HG03457 (cell line): Measurements from ENCODE around the gene GDPD5.
A peak's percentile ranks its signal among the peaks of the same experiment; 100 is the strongest.

ENCODE experiments used
- ATAC-seq: cut with Tn5 transposase; IDR thresholded peaks from one replicate; pipeline ENCODE4 v1.9.1; 2021; ENCODE audit warnings: moderate number of reproducible peaks; ENCODE audit not compliant: unreplicated experiment

Gene GDPD5

GRCh38 chr11:75525433-75526191, at the start of gene GDPD5:
GDPD5 (minus strand) TSS chr11:75525941; CDS start chr11:75477735, 48,206 bp downstream.
- ATAC-seq: peak; percentile 43

GRCh38 chr11:75574698-75575602, 49.2 kb upstream of the GDPD5 start:
- no peak for ATAC-seq

DNA sequence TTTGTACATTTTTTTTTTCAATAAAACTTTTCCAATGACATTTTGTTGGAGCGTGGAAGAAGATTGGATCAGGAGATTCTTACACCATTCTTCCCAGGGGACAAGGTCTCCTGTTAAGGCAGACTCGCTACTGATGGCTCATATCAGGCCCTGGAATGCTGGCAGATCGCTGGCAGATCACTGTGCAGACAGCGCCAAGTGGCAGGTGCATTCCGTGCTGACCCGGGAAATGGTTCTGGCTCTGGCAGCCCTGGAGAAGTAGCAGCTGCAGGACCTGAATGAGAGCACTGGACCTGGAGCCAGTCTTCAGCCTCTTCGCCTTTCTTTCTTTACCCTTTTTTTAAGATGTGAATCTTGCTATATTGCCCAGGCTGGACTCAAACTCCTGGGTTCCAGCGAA, 47.0 kb upstream of the GDPD5 start:
- no peak for ATAC-seq

DNA sequence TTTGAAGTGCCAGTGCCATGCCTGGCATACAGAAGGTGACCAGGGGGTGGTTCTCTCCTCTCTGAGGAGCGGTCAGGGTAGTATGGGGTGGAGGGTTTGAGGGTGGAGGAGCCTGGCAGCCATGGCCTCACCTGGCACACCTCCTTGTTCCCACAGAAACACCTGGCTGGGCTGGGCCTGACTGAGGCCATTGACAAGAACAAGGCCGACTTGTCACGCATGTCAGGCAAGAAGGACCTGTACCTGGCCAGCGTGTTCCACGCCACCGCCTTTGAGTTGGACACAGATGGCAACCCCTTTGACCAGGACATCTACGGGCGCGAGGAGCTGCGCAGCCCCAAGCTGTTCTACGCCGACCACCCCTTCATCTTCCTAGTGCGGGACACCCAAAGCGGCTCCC, 45.9 kb upstream of the GDPD5 start:
- no peak for ATAC-seq

- ATAC-seq: no peak
Measured at GRCh38 chr11:75570559-75571139, 44.9 kb upstream of the GDPD5 start.

- no peak for ATAC-seq
Measured at GRCh38 chr11:75568616-75569219, 43.0 kb upstream of the GDPD5 start.

DNA sequence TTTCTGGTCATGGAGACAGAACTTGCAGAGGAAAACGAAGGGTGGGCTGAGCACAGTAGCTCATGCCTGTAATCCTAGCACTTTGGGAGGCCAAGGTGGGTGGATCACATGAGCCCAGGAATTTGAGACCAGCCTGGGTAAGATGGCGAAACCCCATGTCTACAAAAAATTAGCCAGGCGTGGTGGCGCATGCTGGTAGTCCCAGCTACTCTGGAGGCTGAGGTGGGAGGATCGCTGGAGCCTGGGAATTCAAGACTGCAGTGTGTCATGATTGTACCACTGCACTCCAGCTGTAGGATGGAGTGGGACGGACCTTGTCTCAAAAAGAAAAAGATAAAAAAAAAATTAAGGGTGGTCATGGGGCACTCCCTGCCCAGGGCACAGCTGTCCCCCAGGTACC, 42.2 kb upstream of the GDPD5 start:
- ATAC-seq: no peak

- ATAC-seq: no peak
Measured at GRCh38 chr11:75566763-75567279, 41.1 kb upstream of the GDPD5 start.

DNA sequence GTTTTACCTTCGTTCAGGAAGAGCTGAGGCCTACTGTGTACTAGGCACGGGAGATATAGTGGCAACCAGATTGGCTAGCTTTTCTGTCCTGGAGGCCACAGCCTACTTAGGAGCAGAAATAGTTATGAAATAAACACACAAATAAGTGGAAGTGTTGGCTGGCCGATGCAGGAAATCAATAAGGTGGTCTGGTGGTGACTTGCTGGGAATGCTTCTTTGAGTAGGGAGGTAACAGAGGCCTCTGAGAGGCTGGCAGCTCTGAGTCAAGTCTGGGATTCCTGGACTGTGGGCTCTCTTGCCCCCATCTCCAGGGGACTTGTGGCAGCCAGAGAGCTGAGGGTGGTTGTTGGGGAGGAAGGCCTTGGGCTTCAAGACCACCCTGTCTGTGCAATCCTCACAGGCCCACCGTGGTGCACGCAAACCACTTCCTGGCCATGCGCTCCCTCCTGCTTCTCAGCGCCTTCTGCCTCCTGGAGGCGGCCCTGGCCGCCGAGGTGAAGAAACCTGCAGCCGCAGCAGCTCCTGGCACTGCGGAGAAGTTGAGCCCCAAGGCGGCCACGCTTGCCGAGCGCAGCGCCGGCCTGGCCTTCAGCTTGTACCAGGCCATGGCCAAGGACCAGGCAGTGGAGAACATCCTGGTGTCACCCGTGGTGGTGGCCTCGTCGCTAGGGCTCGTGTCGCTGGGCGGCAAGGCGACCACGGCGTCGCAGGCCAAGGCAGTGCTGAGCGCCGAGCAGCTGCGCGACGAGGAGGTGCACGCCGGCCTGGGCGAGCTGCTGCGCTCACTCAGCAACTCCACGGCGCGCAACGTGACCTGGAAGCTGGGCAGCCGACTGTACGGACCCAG, 40.4 kb upstream of the GDPD5 start:
- no peak for ATAC-seq

GRCh38 chr11:75565221-75565814, 39.6 kb upstream of the GDPD5 start:
- no peak for ATAC-seq

DNA sequence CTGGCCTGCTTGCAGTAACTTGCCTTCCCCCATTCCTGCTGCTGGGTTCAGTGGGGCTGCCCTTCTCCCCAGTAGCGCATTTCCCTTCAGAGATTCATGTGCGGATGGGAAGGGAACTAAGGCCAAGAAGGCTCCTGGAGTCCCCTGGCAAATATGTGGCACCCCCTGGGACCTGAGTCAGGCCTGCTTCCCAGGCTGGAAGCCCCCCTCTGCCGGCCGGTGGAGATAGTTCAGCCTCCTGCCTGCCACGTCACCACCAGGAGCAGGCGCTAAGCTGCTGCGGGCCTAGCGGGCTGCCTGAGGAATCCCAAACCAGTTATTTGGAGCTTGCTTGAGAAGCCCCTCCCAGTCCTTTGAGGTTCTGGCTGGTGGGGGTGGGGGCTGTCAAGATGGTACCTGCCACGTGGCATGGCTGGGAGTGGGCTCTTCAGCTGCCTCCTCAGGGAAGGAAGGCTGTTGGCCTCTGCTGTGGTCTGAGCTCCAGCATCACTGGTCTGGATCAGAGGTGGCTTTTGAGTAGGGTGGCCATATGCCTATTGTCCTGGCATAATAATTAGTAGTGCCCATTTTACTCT, 38.3 kb upstream of the GDPD5 start:
- no peak for ATAC-seq

GRCh38 chr11:75563501-75563977, 37.8 kb upstream of the GDPD5 start:
- no peak for ATAC-seq

DNA sequence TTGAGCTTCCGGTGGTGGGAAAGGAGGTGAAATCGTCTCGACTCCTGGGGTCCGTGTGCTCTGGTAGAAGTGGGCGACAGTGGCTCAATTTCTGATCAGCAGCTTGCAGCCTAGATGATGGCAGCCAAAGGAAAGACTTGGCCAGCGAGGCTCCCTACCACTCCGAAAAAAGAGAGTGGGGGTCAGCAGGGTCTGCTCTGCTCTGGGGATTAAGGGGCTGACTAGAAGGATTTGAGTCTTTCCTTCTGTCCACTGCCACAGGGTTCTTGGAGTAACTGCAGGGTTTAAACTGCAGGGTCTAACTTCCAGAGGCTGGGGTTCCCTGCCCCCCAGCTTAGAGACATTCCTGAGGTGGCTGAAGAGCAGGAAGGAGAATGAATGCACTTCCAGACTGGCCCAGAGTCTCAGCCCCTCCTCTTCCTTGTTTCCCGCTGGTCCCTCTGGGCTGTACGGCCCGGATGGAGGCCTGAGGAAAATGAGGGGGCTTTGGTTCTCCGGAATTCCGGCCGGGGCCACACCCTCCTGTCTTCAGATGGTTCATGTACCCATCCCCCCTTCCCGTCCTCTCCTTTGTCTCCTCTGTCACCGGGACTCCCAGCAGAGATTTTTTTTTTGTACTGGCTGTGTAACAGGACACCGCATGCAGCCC, 37.2 kb upstream of the GDPD5 start:
- no peak for ATAC-seq

DNA sequence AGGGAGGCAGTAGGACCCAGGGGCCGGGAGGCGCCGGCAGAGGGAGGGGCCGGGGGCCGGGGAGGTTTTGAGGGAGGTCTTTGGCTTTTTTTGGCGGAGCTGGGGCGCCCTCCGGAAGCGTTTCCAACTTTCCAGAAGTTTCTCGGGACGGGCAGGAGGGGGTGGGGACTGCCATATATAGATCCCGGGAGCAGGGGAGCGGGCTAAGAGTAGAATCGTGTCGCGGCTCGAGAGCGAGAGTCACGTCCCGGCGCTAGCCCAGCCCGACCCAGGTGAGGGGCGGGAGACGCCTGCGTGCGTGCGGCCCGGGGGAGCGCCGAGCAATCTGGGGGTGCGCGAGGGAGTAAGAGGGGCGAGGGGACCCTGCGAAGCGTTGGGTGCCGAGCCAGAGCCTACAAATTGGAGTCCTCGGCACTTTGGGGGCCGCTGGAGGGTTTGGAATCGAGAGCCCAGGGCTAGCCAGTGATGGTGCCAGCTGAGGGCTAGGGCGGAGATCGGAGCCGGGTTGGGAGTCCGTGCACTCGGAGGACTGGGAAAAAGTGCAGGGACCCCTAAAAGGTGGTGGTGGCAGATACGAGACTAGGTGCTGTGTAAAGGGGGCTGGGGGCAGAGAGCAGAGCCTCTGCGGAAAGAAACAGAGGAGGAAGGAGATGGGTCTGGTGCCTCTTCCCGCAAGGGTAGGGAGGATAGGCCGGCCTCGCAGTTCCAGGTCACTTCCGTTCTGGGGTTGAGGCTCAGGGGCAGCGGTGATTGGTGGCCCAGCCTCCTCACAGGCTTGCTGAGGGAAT, 36.5 kb upstream of the GDPD5 start, which contains the start of gene SERPINH1:
Gene SERPINH1 (plus strand): TSS at position 206 of the 788 bp plus-strand sequence. CDS start 4,097 bp downstream, outside the sequence.
- ATAC-seq: peak; percentile 64

- no peak for ATAC-seq
Measured at GRCh38 chr11:75561426-75562047, 35.8 kb upstream of the GDPD5 start.

DNA sequence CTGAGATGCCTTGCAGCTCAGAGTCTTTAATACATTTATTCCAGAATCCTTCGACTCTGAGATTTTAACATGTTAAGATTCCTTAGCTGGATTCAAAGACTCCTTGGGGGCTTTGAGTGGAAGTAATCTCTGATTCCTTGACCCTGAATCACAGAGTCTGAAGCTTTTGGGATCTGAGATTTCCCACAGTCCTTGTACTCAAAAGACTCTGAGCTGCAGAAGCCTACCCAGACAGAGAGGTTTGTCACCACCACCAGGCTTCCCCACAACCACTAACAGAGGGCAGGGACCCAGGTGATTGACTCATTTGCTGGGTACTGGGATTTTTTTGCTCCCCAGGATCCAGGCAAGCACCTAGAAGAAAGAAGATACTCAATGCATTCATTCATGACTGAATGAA, 34.9 kb upstream of the GDPD5 start:
- ATAC-seq: no peak
